ENCODE results near the gene AUNIP.

AUNIP gene

GRCh38 chr1:25825605-25826004, 33.7 kb downstream of the AUNIP start:
- DNase-seq: no peak

- no peak for DNase-seq
Observed at GRCh38 chr1:25821630-25822091, 37.6 kb downstream of the AUNIP start.

- DNase-seq: no peak
Observed at GRCh38 chr1:25821112-25821476, 38.2 kb downstream of the AUNIP start.

- peak; percentile 56 for DNase-seq
Observed at GRCh38 chr1:25820247-25821111, 38.8 kb downstream of the AUNIP start.

GRCh38 chr1:25819491-25820246, 39.6 kb downstream of the AUNIP start, which contains the start of gene MTFR1L:
TSS of gene MTFR1L (plus strand) at chr1:25819954. CDS start at chr1:25823105, 3,151 bp downstream.
- peak; percentile 84 for DNase-seq

- DNase-seq: no peak
Observed at GRCh38 chr1:25818569-25818968, 40.7 kb downstream of the AUNIP start.

- no peak for DNase-seq
Observed at GRCh38 chr1:25817840-25818501, 41.3 kb downstream of the AUNIP start.

GRCh38 chr1:25816112-25816718, 43.0 kb downstream of the AUNIP start:
- DNase-seq: no peak

GRCh38 chr1:25815208-25816111, 43.8 kb downstream of the AUNIP start:
- DNase-seq: no peak

- DNase-seq: no peak
Observed at GRCh38 chr1:25814549-25815087, 44.6 kb downstream of the AUNIP start.

GRCh38 chr1:25813734-25814471, 45.4 kb downstream of the AUNIP start:
- DNase-seq: no peak

- DNase-seq: no peak
Observed at GRCh38 chr1:25813071-25813733, 46.1 kb downstream of the AUNIP start.

- no peak for DNase-seq
Observed at GRCh38 chr1:25811384-25812082, 47.7 kb downstream of the AUNIP start.

GRCh38 chr1:25810341-25811299, 48.6 kb downstream of the AUNIP start:
- peak; percentile 69 for DNase-seq

GRCh38 chr1:25809929-25810328, 49.3 kb downstream of the AUNIP start:
- no peak for DNase-seq

- DNase-seq: no peak
Observed at GRCh38 chr1:25809283-25809926, 49.9 kb downstream of the AUNIP start.

GRCh38 chr1:25808481-25809244, 50.6 kb downstream of the AUNIP start:
- no peak for DNase-seq

Data from effector CD8-positive, alpha-beta T cell (primary cell).